WTC11 (cell line): ENCODE results near the gene ADGRB3. TPM values are rescaled to one million over a fixed set of nuclear protein-coding genes. Genes with fewer than 3 reads are reported as not detected.

Source experiments
- ATAC-seq: fragments of 200-7000 bp; cut with Tn5 transposase; 2 replicates; pipeline ENCODE4 v1.10.0; 2021; ENCODE audit warnings: mild to moderate bottlenecking, moderate library complexity
- CTCF ChIA-PET: fragments of 300-600 bp; sonication (Branson Sonifier 250); formaldehyde crosslinking; loops from one replicate; lab custom pipeline; 2021; ENCODE audit warnings: antibody characterized with exemption; lab: Charles Lee
- POLR2A ChIA-PET: fragments of 350-600 bp; sonication (Branson Sonifier 250); formaldehyde crosslinking; loops from one replicate; lab custom pipeline; 2021; ENCODE audit warnings: antibody characterized with exemption; lab: Charles Lee
- DNase-seq: peaks from one replicate; pipeline ENCODE4 v3.0.0; 2021; ENCODE audit warnings: low spot score
- H3K27ac Mint-ChIP-seq: 2 replicates; pipeline ENCODE4 v1.8.0; 2021; ENCODE audit warnings: mixed read lengths
- H3K27me3 Mint-ChIP-seq: 2 replicates; pipeline ENCODE4 v1.8.0; 2021; ENCODE audit warnings: low read depth, mild to moderate bottlenecking, moderate library complexity, mixed read lengths
- H3K36me3 Mint-ChIP-seq: 2 replicates; pipeline ENCODE4 v1.8.0; 2021; ENCODE audit warnings: mixed read lengths
- H3K4me1 Mint-ChIP-seq: 2 replicates; pipeline ENCODE4 v1.8.0; 2022; ENCODE audit warnings: mixed read lengths
- H3K4me3 Mint-ChIP-seq: 2 replicates; pipeline ENCODE4 v1.8.0; 2021; ENCODE audit warnings: mild to moderate bottlenecking, moderate library complexity, mixed read lengths
- H3K9me3 Mint-ChIP-seq: 2 replicates; pipeline ENCODE4 v1.8.0; 2021; ENCODE audit warnings: mixed read lengths
- AFF4 ChIP-seq: sonication (generic); formaldehyde crosslinking; IDR thresholded peaks from 2 replicates; pipeline ENCODE4 v1.8.1; 2023; ENCODE audit warnings: mild to moderate bottlenecking, missing genetic modification reagents, borderline replicate concordance
- CBFB ChIP-seq: sonication (generic); formaldehyde crosslinking; IDR thresholded peaks from 2 replicates; pipeline ENCODE4 v1.8.1; 2022; ENCODE audit warnings: mild to moderate bottlenecking, low read depth, missing genetic modification reagents
- CREB1 ChIP-seq: sonication (generic); formaldehyde crosslinking; IDR thresholded peaks from 2 replicates; pipeline ENCODE4 v1.8.0; 2023; ENCODE audit warnings: mild to moderate bottlenecking, missing genetic modification reagents
- CREM ChIP-seq: sonication (generic); formaldehyde crosslinking; IDR thresholded peaks from 2 replicates; pipeline ENCODE4 v1.8.1; 2022; ENCODE audit warnings: mild to moderate bottlenecking, missing genetic modification reagents, moderate library complexity
- CTCF ChIP-seq: fragments of 200-600 bp; IDR thresholded peaks from 2 replicates; pipeline ENCODE4 v1.8.0; 2022; ENCODE audit warnings: antibody characterized with exemption
- E2F1 ChIP-seq: sonication (generic); formaldehyde crosslinking; IDR thresholded peaks from 2 replicates; pipeline ENCODE4 v1.8.0; 2022; ENCODE audit warnings: mild to moderate bottlenecking, missing genetic modification reagents
- EMX1 ChIP-seq: fragments of 250-450 bp; sonication (Bioruptor Pico); IDR thresholded peaks from 2 replicates; pipeline ENCODE4 v1.8.0; 2021; ENCODE audit warnings: mild to moderate bottlenecking
- JAZF1 ChIP-seq: fragments of 250-450 bp; sonication (Bioruptor Pico); IDR thresholded peaks from 2 replicates; pipeline ENCODE4 v1.9.0; 2021; ENCODE audit warnings: moderate library complexity, mild to moderate bottlenecking, inconsistent platforms
- KAT7 ChIP-seq: sonication (generic); formaldehyde crosslinking; IDR thresholded peaks from 2 replicates; pipeline ENCODE4 v1.8.1; 2023; ENCODE audit warnings: missing genetic modification reagents, mild to moderate bottlenecking, borderline replicate concordance
- MXD4 ChIP-seq: fragments of 250-450 bp; sonication (Bioruptor Pico); IDR thresholded peaks from 2 replicates; pipeline ENCODE4 v1.8.0; 2021; ENCODE audit warnings: mild to moderate bottlenecking, moderate library complexity, borderline replicate concordance
- NFE2L1 ChIP-seq: sonication (generic); formaldehyde crosslinking; IDR thresholded peaks from 2 replicates; pipeline ENCODE4 v1.8.1; 2023; ENCODE audit warnings: missing genetic modification reagents
- NR2C2 ChIP-seq: sonication (generic); formaldehyde crosslinking; IDR thresholded peaks from 2 replicates; pipeline ENCODE4 v1.8.0; 2022; ENCODE audit warnings: mild to moderate bottlenecking, missing genetic modification reagents
- USF2 ChIP-seq: sonication (generic); formaldehyde crosslinking; IDR thresholded peaks from 2 replicates; pipeline ENCODE4 v1.8.1; 2023; ENCODE audit warnings: mild to moderate bottlenecking, missing genetic modification reagents, moderate library complexity
- ZBTB43 ChIP-seq: sonication (generic); formaldehyde crosslinking; IDR thresholded peaks from 2 replicates; pipeline ENCODE4 v1.8.1; 2023; ENCODE audit warnings: mild to moderate bottlenecking, missing genetic modification reagents
- total RNA-seq: library from RNA; stranded (reverse); gene quantifications from 3 replicates; pipeline ENCODE4 v1.2.3, GENCODE V29; 2021

The ADGRB3 gene
- total RNA-seq, 1 experiment from 2014 or later = 1.9 TPM

GRCh38 chr6:68778356-68779020 is 143.4 kb downstream of the ADGRB3 start:
- no peak overlapping the region for H3K27ac Mint-ChIP-seq
- ChIA-PET CTCF (interaction anchor here (1.2 to 3.1 kb wide), 5 partner anchors 139 to 435 kb away, joined by 6 to 21 read pairs (median 11); no protein-coding TSS in a partner anchor), POLR2A (no interaction called here)
- H3K36me3 Mint-ChIP-seq = no peaks in the 10 kb centered on the region
- TF ChIP-seq ZBTB43 (CRISPR knock-in tag) = no peak
- no peak for TF ChIP-seq EMX1 (CRISPR knock-in tag)
- peak; percentile 49; the same call in 1 of the 2 replicates for TF ChIP-seq CTCF
- TF ChIP-seq CBFB (CRISPR knock-in tag) = no peak
- TF ChIP-seq CREB1 (CRISPR knock-in tag) = no peak
- no peak for TF ChIP-seq AFF4 (CRISPR knock-in tag)
- DNase-seq (peak; percentile 43), ATAC-seq (peak; percentile 96)
- no peaks in the 10 kb centered on the region for H3K27me3 Mint-ChIP-seq
- H3K4me1 Mint-ChIP-seq = peaks cover 4% of the 10 kb centered on the region; the same call in 1 of the 2 replicates
- peaks cover 5% of the 10 kb centered on the region for H3K9me3 Mint-ChIP-seq
- H3K4me3 Mint-ChIP-seq = no peak overlapping the region

- POLR2A ChIA-PET = no interaction called here
- ATAC-seq (no peak), DNase-seq (no peak)
- Mint-ChIP-seq H3K4me1 (peaks cover 4% of the 10 kb centered on the region; the same call in 1 of the 2 replicates), H3K36me3 (no peaks in the 10 kb centered on the region), H3K9me3 (peaks cover 5% of the 10 kb centered on the region), H3K27ac (no peak overlapping the region), H3K4me3 (no peak overlapping the region), H3K27me3 (no peaks in the 10 kb centered on the region)
- CTCF ChIA-PET = interaction anchor here (1.0 to 3.1 kb wide), 3 partner anchors 140 to 436 kb away, joined by 3 to 11 read pairs (median 6); no protein-coding TSS in a partner anchor
- TF ChIP-seq KAT7 = no peak
- no peak for TF ChIP-seq ZBTB43 (CRISPR knock-in tag)
- TF ChIP-seq MXD4 (CRISPR knock-in tag) = no peak
- no peak for TF ChIP-seq USF2 (CRISPR knock-in tag)
- no peak for TF ChIP-seq E2F1
- no peak for TF ChIP-seq JAZF1 (CRISPR knock-in tag)
- TF ChIP-seq CREM (CRISPR knock-in tag) = no peak
- no peak for TF ChIP-seq NR2C2 (CRISPR knock-in tag)
- TF ChIP-seq NFE2L1 (CRISPR knock-in tag) = no peak
- TF ChIP-seq AFF4 (CRISPR knock-in tag) = no peak
These were observed 144.3 kb downstream of the ADGRB3 start for GRCh38 chr6:68779366-68779765.
